HG03159 (cell line): ENCODE data around the gene C3orf52.
A peak's percentile ranks its signal among the peaks of the same experiment; 100 is the strongest.

Experiments
- ATAC-seq: cut with Tn5 transposase; IDR thresholded peaks from one replicate; pipeline ENCODE4 v1.9.1; 2021; ENCODE audit warnings: mild to moderate bottlenecking, moderate library complexity; ENCODE audit not compliant: unreplicated experiment

The C3orf52 gene

GRCh38 chr3:112134335-112135124, 48.3 kb downstream of the C3orf52 start:
- no peak for ATAC-seq

- no peak for ATAC-seq
These were observed 49.9 kb downstream of the C3orf52 start for GRCh38 chr3:112136046-112136445.

GRCh38 chr3:112136959-112137693, 50.9 kb downstream of the C3orf52 start:
- ATAC-seq = peak; percentile 25

GRCh38 chr3:112137781-112138180, 51.6 kb downstream of the C3orf52 start:
- no peak for ATAC-seq

- ATAC-seq = no peak
These were observed 52.2 kb downstream of the C3orf52 start for GRCh38 chr3:112138219-112138969.

- no peak for ATAC-seq
These were observed 54.4 kb downstream of the C3orf52 start for GRCh38 chr3:112140584-112140983.

GRCh38 chr3:112141293-112141692, 55.1 kb downstream of the C3orf52 start:
- no peak for ATAC-seq

GRCh38 chr3:112143251-112143650, 57.1 kb downstream of the C3orf52 start:
- peak; percentile 46 for ATAC-seq

GRCh38 chr3:112143689-112144088, 57.5 kb downstream of the C3orf52 start:
- ATAC-seq = no peak

- no peak for ATAC-seq
These were observed 62.9 kb downstream of the C3orf52 start for GRCh38 chr3:112149136-112149535.

- ATAC-seq = peak; percentile 76
These were observed 81.6 kb downstream of the C3orf52 start for GRCh38 chr3:112167758-112168157.
